GM10266 (cell line): ENCODE data around the gene MOCS3.

Source experiments
- DNase-seq: peaks from one replicate; pipeline ENCODE4 v3.0.0; 2012; ENCODE audit errors: extremely low spot score
- TF ChIP-seq, protein P1 (sequence below): IDR thresholded peaks from 2 replicates; pipeline ENCODE4 v1.5.1; 2012; ENCODE audit warnings: mild to moderate bottlenecking, low read depth; ENCODE audit not compliant: control insufficient read depth, insufficient read depth; ENCODE audit errors: missing control alignments

Gene MOCS3

DNA sequence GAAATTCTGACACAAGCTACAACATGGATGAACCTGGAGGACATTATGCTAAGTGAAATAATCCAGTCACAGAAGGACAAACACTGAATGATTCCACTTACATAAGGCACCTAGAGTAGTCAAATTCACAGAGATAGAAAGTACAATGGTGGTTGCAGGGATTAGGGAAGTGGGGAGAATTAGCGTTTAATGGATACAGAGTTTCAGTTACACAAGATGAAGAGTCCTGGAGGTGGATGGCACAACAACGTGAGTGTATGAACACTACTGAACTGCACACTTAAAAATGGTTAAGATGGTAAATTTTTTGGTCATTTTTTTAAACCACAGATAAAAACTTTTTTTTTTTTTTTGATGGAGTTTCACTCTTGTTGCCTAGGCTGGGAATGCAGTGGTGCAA, 24.7 kb downstream of the MOCS3 start:
- TF ChIP-seq, protein P1, sequence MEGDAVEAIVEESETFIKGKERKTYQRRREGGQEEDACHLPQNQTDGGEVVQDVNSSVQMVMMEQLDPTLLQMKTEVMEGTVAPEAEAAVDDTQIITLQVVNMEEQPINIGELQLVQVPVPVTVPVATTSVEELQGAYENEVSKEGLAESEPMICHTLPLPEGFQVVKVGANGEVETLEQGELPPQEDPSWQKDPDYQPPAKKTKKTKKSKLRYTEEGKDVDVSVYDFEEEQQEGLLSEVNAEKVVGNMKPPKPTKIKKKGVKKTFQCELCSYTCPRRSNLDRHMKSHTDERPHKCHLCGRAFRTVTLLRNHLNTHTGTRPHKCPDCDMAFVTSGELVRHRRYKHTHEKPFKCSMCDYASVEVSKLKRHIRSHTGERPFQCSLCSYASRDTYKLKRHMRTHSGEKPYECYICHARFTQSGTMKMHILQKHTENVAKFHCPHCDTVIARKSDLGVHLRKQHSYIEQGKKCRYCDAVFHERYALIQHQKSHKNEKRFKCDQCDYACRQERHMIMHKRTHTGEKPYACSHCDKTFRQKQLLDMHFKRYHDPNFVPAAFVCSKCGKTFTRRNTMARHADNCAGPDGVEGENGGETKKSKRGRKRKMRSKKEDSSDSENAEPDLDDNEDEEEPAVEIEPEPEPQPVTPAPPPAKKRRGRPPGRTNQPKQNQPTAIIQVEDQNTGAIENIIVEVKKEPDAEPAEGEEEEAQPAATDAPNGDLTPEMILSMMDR, result no peak
- DNase-seq, result no peak

DNA sequence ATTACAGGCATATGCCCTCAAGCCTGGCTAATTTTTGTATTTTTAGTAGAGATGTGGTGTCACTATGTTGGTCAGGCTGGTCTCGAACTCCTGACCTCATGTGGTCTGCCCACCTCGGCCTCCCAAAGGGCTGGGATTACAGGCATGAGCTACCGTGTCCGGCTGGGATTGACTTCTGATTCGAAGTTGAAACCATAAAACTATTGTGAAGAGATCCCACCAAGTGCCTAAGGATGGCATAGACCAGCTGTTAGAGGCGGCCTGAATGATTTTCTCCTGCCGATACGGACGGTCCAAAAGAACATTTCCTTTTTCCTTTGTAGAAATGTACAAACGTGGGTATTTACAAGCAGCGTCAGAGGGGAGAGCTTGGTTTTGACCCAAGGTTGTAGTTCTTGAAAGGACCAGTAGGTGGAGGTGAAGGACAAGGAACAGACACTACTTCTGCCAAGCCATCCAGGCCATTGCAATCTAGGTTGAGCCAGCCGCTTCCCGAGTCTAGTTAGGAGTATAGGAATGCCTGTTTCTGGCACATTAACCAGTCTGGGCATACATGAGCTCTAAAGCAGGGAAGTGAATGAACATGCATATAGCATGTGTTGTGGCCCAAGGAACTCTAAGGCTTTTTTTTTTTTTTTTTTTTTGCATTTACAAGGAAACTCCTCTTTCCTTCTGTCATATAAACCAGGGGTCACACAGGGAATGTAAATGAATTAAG, 29.0 kb downstream of the MOCS3 start:
- TF ChIP-seq, protein P1, result peak; percentile 91
- DNase-seq, result peak; percentile 73

DNA sequence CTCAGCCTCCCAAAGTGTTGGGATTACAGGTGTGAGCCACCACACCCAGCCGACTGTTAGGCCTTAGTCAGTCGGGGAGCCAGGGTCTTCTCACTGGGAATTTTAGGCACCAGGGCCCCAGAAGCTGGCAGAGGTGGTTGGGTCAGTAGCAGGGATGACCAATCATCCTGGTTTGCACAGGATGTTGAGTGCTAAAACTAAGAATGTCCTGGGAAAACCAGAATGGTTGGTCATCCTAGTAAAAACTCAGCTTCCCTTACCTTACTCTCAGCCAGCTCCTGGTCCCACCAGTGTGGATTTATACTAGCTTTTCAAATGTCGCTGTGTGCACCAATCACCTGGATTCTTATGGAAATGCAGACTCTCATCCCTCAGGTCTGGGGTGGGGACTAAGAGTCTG, 32.5 kb downstream of the MOCS3 start:
- TF ChIP-seq, protein P1, result no peak

DNA sequence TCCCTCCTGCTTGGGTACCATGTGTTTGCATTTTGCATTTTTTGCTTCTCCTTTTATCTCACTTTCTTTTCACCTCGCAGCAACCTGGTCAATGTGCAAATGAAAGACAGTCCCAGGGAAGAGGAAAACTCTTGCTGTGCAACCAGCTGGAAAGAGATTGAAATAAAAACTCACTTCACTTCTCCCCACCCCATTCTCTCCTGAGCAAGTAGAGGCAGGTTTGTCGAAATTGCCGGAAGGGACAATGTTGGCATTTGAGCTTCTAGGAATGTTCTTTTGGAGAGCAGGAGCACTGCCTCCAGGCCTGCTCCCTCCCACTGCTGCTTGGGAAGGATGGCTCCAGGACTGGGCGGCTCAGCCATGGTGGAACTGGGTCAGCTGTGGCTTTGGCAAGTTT, 33.7 kb downstream of the MOCS3 start:
- no peak for DNase-seq
- TF ChIP-seq, protein P1, result no peak

More for the DNA sequence above, 32.5 kb downstream of the MOCS3 start:
- no peak for DNase-seq

DNA sequence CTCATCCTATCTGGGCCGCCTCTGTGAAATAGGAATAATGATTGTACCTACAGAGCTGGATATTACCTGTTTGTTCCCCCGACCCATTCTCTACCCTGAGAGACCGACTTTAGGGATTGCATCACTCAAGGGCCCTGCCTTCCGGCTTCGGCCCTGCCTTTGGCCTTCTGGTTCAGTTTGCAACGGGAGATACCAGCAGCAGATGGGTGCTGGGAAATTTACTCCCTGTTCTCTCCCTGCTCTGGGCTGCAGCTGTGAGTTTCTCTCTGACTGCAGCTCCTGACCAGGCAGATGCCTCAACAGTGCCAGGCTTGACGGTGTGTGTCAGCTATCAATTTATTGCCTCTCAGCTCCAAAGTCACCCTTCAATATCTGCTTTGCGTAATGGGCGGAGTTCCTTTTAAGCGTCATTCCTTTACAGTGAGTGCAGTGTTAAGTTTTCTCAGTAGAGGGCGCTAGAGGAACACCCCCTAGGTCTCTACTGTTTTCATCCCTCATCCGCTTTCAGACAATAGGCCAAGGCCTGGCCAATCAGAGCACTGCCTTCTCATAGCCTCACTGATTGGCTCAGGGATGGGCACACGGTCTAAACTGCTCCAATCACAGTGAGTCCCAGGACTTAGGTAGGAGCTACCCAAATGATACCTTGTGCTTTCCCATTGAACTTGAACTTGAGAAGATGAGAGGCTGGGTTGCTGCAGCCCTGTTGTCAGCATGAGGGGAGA, 34.3 kb downstream of the MOCS3 start:
- TF ChIP-seq, protein P1, result peak; percentile 51
- DNase-seq, result peak; percentile 71

DNA sequence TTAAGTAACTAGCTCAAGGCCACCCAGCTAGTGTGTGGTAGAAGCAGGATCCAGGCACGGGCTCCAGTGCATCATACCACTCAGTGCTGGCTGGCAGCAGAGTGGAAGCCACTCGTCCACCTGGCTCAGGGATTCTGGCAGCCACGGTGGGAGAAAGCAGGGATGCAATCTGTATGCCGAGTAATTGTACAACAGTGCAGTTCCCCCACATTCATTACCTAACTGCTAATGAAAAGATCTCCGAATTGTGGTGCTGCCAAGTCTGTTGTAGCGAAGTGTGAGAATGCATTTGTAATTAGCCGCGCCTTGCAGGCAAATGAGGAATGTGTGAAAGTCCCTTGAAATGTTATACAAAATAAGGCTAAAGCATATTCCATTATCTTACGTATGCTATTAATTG, 35.3 kb downstream of the MOCS3 start:
- TF ChIP-seq, protein P1, result no peak
- no peak for DNase-seq

DNA sequence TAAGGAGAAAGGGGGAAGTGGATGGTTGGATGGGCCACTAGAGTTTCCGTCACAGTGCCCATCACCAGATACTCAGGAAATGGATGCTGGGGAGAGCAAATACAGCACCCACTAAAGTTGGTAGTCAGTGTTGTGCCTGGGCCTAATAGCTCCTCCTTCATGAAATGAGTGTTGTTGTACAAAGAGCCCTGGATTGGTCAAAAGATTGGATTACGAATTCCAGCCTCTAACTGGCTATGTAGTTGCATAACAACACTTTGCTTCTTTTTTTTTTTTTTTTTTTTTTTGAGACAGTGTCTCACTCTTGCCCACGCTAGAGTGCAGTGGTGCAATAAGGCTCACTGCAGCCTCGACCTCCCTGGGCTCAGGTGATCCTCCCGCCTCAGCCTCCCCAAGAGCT, 36.9 kb downstream of the MOCS3 start:
- no peak for DNase-seq
- TF ChIP-seq, protein P1, result no peak
